ENCODE measurements around the gene RNF128.

Gene RNF128

GRCh38 chrX:106726485-106727437 is at the start of gene RNF128:
Gene RNF128 (plus strand): TSS chrX:106726701. CDS start chrX:106726914, 213 bp downstream.
- peak; percentile 78 for DNase-seq

GRCh38 chrX:106680716-106681115 is 45.8 kb upstream of the RNF128 start:
- no peak for DNase-seq

- DNase-seq = no peak
Measured at GRCh38 chrX:106684207-106684606, 42.3 kb upstream of the RNF128 start.

DNA sequence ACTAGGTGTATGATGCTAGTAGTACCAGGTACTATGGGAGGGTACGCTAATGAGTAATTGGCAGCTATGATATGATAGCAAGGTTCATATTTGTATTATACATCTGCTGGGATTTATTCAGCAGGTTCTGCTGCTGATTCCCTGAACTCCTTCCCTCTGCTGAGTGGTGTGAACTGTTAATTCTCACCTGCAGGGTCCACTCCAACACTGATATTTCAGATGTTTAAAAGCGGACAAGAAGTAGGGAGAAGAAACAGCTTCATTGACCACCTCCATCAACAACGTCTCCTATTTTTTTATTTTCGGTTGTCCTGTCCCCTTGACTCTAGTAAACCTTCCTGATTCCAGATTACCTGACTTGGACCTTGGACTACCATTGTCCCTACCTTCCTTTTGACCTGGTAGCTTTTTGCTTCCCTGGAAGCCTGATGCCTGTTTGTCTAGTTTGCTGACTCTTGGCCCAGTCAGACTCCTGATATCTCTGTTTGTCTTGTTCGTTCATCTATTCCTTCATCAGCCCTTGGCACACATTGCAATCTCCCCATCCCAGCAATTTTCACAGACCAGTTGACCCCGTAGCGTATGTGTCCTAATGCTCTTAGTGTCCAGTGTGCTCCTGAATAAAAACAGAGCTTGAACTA is 34.0 kb upstream of the RNF128 start:
- DNase-seq = no peak

- no peak for DNase-seq
Measured at GRCh38 chrX:106696502-106696901, 30.0 kb upstream of the RNF128 start.

DNA sequence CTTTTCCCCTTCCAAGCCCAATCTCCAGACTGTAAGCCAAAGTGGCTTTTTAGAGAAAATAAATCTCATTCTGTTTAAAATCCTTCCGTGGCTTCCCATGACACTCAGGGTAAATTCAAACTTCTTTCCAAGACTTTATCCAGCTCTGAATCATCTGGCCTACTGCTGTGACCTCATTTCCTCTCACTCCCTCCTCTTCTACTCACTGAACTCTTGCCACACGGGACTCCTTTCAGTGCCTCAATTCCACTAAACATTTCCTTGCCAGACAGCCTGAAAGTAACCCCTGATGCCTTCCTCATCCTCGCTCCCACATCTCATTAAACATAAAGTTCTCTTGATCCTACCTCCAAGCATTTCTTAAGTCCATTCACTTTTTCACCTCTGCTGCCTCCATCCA is 27.8 kb upstream of the RNF128 start:
- DNase-seq = no peak

DNA sequence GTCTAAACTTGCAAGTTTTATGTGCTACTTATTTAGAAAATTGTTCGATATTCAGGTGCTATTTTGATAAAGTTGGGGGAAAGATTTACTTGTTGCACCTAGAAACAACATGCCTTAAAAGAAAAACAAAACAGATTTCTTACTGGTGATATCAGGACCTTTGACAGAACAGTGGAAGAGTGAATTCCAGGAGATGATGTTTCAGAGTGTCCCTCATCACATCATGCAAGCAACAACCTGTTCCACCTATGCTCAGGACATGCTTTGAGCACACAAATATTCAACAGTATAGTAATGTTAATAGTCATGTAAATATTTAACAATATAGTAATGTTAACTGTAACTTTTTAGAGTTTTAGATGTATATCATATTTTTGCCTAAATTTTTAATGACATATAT is 23.9 kb upstream of the RNF128 start:
- DNase-seq = no peak

GRCh38 chrX:106706466-106706865 is 20.0 kb upstream of the RNF128 start:
- no peak for DNase-seq

- DNase-seq = no peak
Measured at GRCh38 chrX:106707771-106708454, 18.6 kb upstream of the RNF128 start.

DNA sequence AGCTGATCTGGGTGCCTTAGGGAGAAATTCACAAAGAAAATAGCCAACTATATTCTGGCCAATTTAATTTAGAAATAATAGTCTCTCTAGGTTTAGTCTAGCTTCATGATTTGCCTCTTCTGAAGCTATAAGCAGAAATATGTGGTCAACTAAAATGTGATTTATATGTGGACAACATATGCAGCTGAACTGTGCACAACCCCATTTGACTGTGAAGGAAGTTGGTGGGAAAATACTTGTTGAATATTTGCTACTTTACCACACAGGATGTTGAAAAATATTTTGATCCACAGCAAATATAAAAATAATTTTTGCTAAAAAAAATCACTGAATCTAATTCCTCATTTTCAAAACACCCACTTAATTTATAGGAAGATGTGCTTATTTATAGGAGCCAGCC is 15.7 kb upstream of the RNF128 start:
- DNase-seq = no peak

- no peak for DNase-seq
Measured at GRCh38 chrX:106711375-106711774, 15.1 kb upstream of the RNF128 start.

DNA sequence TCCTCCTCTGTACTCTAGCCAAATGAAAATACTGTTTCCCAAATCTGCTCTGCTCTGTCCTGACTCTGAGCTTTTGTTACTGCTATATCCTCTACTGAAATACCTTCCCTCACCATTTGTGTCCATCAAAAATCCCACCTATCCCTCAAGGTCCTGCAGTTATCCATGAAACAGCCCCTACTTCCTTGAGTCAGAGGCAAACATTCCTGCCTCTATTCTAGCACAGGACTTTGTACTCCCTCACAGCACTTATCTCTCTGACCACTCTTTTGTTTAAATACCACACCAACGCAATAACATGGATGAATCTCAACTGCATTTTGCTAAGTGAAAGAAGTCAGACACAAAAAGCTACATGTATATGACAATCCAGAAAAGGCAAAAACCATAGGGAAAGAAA is 10.5 kb upstream of the RNF128 start:
- no peak for DNase-seq

GRCh38 chrX:106716463-106716862 is 10.0 kb upstream of the RNF128 start:
- DNase-seq = no peak

GRCh38 chrX:106718709-106719108 is 7.8 kb upstream of the RNF128 start:
- DNase-seq = no peak

- DNase-seq = no peak
Measured at GRCh38 chrX:106725931-106726330, 570 bp upstream of the RNF128 start.

DNA sequence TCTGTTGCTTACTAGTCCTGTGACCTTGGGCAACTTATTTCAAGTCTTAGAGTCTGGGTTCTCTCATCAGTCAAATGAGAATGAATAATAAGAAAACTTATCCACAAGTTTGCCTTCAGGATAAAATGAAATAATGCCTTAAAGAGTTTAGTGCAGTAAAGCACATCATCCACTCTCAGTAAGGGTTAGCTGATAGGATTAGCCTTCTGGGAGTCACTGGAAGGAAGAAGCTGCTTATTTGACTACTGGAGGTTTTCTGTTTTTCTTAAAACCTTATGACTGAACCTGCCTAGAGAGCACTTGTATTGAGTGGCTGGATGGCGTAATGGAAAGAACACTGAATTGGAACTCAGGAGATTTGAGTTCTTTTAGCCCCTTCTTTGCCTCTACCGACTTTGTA is 1.8 kb downstream of the RNF128 start:
- no peak for DNase-seq

GRCh38 chrX:106730401-106730800 is 3.9 kb downstream of the RNF128 start:
- DNase-seq = no peak

DNA sequence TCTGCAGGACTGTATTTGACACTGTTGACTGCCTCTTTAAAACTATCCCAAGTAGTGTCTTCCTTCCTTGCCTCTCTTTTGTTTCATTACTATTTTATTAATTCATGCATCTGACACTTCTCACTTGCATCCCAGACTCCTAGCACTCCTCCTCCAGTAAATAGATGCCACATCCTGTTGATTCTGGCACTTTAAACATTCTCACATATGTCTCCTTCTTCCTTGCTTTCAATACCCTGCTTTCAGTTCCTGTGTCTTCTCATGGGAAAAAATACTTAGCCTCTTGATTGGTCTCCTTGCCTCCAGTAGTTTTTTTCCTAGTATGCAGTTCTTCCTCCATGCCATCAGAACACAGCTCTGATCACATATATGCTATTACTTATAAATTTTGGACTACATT is 5.1 kb downstream of the RNF128 start:
- no peak for DNase-seq

DNA sequence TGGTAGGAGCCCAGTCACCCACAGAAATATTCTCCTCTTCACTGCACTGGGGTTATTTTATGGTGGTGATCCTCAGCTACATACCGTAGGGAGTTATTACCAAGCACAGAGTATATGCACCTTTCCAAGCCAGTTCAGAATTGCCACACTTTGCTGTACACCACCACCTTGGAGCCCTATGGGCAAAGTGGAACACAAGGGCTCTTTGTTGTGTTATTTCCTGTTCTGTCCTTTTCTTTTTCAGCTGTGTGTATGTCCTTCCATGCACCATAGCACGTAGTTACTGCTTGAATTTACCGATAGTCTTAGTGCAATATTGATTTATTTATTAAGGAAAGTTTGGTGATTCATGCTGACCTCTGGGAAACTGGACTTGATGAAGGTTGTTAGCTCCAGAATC is 8.3 kb downstream of the RNF128 start:
- DNase-seq = no peak

DNA sequence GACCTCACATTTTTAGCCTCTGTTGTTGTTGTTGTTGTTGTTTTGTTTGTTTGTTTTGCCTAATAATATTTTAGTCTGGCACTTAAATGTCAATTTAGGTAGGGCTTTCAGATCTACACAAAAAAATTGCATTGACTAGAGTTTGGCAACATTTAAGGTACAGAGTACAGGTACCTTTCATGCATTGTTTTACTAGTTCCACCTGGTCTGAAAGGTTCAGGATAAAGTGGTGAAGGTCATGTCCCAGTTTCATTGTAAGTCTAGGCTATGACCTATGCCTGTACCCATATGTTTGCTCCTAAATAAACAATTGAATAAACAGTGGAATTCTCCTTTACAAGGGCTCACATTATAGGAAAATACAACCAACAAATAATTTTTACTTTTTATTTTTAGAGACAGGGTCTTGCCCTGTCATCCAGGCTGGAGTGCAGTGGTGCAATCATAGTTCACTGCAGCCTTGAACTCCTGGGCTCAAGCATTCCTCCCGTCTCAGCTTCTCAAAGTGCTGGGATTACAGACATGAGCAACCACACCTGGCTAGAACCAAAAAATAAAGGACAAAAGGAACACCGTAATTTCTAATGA is 13.8 kb downstream of the RNF128 start:
- no peak for DNase-seq

DNA sequence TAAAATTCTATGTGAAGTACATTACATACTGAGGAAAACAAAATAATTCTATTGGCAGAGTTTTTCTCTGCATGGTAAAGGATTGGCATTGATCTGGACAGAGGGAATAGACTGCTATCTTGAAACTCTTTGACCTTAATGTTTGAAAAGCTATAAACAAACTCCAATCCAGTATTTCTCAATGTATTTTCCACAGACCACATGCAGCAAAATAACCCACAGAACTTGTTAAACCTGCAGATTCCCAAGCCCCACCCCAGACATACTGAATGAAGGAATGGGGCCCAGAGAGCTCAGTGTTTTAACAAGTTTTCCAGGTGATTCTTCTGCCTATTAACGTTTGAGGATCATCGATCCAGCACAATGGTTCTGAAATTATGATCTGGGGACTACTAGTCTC is 15.7 kb downstream of the RNF128 start:
- DNase-seq = no peak

DNA sequence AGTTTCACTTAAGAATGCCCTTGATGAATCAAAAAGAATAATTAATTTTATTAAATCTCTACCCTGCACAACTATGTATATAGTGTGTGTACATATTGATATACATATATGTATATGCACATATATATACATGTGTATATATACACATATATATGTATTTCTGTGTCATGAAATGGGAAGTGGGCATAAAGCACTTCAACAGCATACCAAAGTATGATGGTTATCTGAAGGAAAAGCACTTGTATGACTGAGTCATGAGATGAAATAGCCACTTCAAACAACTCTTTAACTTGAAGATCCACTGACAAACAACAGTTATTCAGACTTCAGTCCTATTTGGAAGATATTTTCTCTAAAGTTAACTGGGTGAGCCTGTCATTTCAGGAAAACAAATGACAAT is 16.3 kb downstream of the RNF128 start:
- no peak for DNase-seq

GRCh38 chrX:106748377-106748776 is 21.9 kb downstream of the RNF128 start:
- DNase-seq = no peak

All from NCI-H1436 (cell line).